SK-N-SH (cell line): ENCODE results near the gene MLKL. TPM values are rescaled to one million over a fixed set of nuclear protein-coding genes. Genes with fewer than 3 reads are reported as not detected.

Source experiments
- CTCF ChIA-PET: fragments of 300-600, 350-600 bp; formaldehyde crosslinking; extraction: SDS; loops from one replicate; lab custom pipeline; 2021; lab: Yijun Ruan, JAX
- POLR2A ChIA-PET: fragments of 350-600 bp; sonication (Branson Sonifier 250); formaldehyde crosslinking; extraction: SDS; loops from one replicate; lab custom pipeline; 2020; ENCODE audit warnings: antibody characterized with exemption, inconsistent platforms; lab: Yijun Ruan, JAX
- DNase-seq: peaks from one replicate; pipeline ENCODE4 v3.0.0; 2012
- H2AFZ ChIP-seq: fragments of 200-600 bp; sonication (generic); 2 replicates; pipeline ENCODE4 v1.8.1; 2016; ENCODE audit warnings: antibody characterized with exemption, mild to moderate bottlenecking, low read depth
- H3F3A ChIP-seq: fragments of 200-600 bp; sonication (generic); replicated peaks from 2 replicates; pipeline ENCODE3; 2016; ENCODE audit warnings: antibody characterized with exemption, mild to moderate bottlenecking; ENCODE audit not compliant: insufficient read depth
- H3K27ac ChIP-seq, 2 experiments: fragments of 200-500 bp in 1 of 2; fragments of 200-600 bp in 1 of 2; sonication (Bioruptor generic) in 1 of 2; sonication (generic), shearing (Covaris generic) in 1 of 2; 2 replicates each; pipeline versions ENCODE4 v1.5.1 to v1.6.1; 2014 to 2016; ENCODE audit warnings: low read depth in 2 of 2, inconsistent platforms in 1 of 2, low read length in 1 of 2, mild to moderate bottlenecking in 1 of 2, mixed read lengths in 1 of 2
- H3K27me3 ChIP-seq: fragments of 200-600 bp; sonication (generic), shearing (Covaris generic); 2 replicates; pipeline ENCODE4 v1.6.1; 2016; ENCODE audit warnings: mixed run types; ENCODE audit not compliant: insufficient read depth
- H3K36me3 ChIP-seq, 2 experiments: fragments of 200-500 bp in 1 of 2; fragments of 200-600 bp in 1 of 2; sonication (Bioruptor generic) in 1 of 2; sonication (generic) in 1 of 2; replicated peaks in 1 of 2; 2 replicates each; pipeline versions ENCODE3 to v1.5.1; 2014 to 2016; ENCODE audit warnings: low read length in 1 of 2, mild to moderate bottlenecking in 1 of 2; ENCODE audit not compliant: insufficient read depth in 2 of 2, control insufficient read depth in 1 of 2
- H3K4me1 ChIP-seq, 2 experiments: fragments of 200-500 bp in 1 of 2; fragments of 200-600 bp in 1 of 2; sonication (Bioruptor generic) in 1 of 2; sonication (generic), shearing (Covaris generic) in 1 of 2; 2 replicates each; pipeline versions ENCODE4 v1.5.1 to v1.6.1; 2014 to 2016; ENCODE audit warnings: low read depth in 1 of 2, low read length in 1 of 2, mixed run types in 1 of 2; ENCODE audit not compliant: insufficient read depth in 2 of 2, control insufficient read depth in 1 of 2
- H3K4me2 ChIP-seq: fragments of 200-600 bp; sonication (generic), shearing (Covaris generic); 2 replicates; pipeline ENCODE4 v1.6.1; 2017; ENCODE audit warnings: mixed run types
- H3K4me3 ChIP-seq, 2 experiments: fragments of 200-500 bp in 1 of 2; fragments of 200-600 bp in 1 of 2; sonication (Bioruptor generic) in 1 of 2; sonication (generic), shearing (Covaris generic) in 1 of 2; 2 replicates each; pipeline versions ENCODE4 v1.5.1 to v1.8.1; 2014 to 2016; ENCODE audit warnings: low read depth in 2 of 2, inconsistent platforms in 1 of 2, low read length in 1 of 2, mild to moderate bottlenecking in 1 of 2, mixed read lengths in 1 of 2, moderate library complexity in 1 of 2
- H3K79me2 ChIP-seq: fragments of 200-600 bp; sonication (generic); 2 replicates; pipeline ENCODE4 v1.8.1; 2017; ENCODE audit warnings: mild to moderate bottlenecking; ENCODE audit not compliant: insufficient read depth
- H3K9ac ChIP-seq: fragments of 200-600 bp; sonication (generic); 2 replicates; pipeline ENCODE4 v1.6.1; 2017; ENCODE audit warnings: mixed run types
- H3K9me2 ChIP-seq: fragments of 200-600 bp; sonication (generic); 2 replicates; pipeline ENCODE4 v1.6.1; 2017; ENCODE audit warnings: mixed run types
- H3K9me3 ChIP-seq: fragments of 200-600 bp; sonication (generic); 2 replicates; pipeline ENCODE4 v1.6.1; 2017; ENCODE audit warnings: mixed run types, mild to moderate bottlenecking, moderate library complexity
- H4K20me1 ChIP-seq: fragments of 200-600 bp; sonication (generic); 2 replicates; pipeline ENCODE4 v1.6.1; 2017; ENCODE audit warnings: mild to moderate bottlenecking, mixed run types; ENCODE audit not compliant: insufficient read depth
- EP300 ChIP-seq, 2 experiments: IDR thresholded peaks; 2 replicates each; pipeline versions ENCODE4 v1.4.0 to v1.6.1; 2012; ENCODE audit warnings: borderline replicate concordance in 1 of 2, low read depth in 1 of 2, low read length in 1 of 2
- EZH2phosphoT487 ChIP-seq: fragments of 200-600 bp; sonication (generic); IDR thresholded peaks from 2 replicates; pipeline ENCODE4 v1.6.1; 2017; ENCODE audit warnings: low read depth, mixed run types, mild to moderate bottlenecking, antibody characterized with exemption, moderate library complexity, borderline replicate concordance
- FOSL2 ChIP-seq: IDR thresholded peaks from 2 replicates; pipeline ENCODE4 v1.4.0; 2012; ENCODE audit warnings: low read depth, mild to moderate bottlenecking, moderate library complexity, borderline replicate concordance
- JUND ChIP-seq: IDR thresholded peaks from 2 replicates; pipeline ENCODE4 v1.4.0; 2012
- MAX ChIP-seq: IDR thresholded peaks from 2 replicates; pipeline ENCODE4 v1.4.0; 2012; ENCODE audit warnings: low read depth
- MEF2A ChIP-seq: IDR thresholded peaks from 2 replicates; pipeline ENCODE4 v1.4.0; 2012; ENCODE audit warnings: low read depth, borderline replicate concordance
- MXI1 ChIP-seq: IDR thresholded peaks from 2 replicates; pipeline ENCODE4 v1.6.1; 2012; ENCODE audit warnings: mild to moderate bottlenecking, low read depth, low read length, improper control_type of control experiment
- NRF1 ChIP-seq: IDR thresholded peaks from 2 replicates; pipeline ENCODE4 v1.6.1; 2012; ENCODE audit warnings: low read depth, mild to moderate bottlenecking, low read length
- POLR2AphosphoS5 ChIP-seq: IDR thresholded peaks from 2 replicates; pipeline ENCODE4 v1.6.1; 2012; ENCODE audit warnings: low read depth, low read length
- RAD21 ChIP-seq: IDR thresholded peaks from 2 replicates; pipeline ENCODE4 v1.6.1; 2012; ENCODE audit warnings: mild to moderate bottlenecking, low read length
- REST ChIP-seq: IDR thresholded peaks from 2 replicates; pipeline ENCODE4 v1.6.1; 2012; ENCODE audit warnings: mild to moderate bottlenecking, low read depth, low read length, moderate library complexity
- SMC3 ChIP-seq: IDR thresholded peaks from 2 replicates; pipeline ENCODE4 v1.6.1; 2012; ENCODE audit warnings: low read depth, low read length, improper control_type of control experiment
- TCF12 ChIP-seq: IDR thresholded peaks from 2 replicates; pipeline ENCODE4 v1.4.0; 2012
- TEAD4 ChIP-seq: IDR thresholded peaks from 2 replicates; pipeline ENCODE4 v1.4.0; 2012; ENCODE audit warnings: mild to moderate bottlenecking, borderline replicate concordance; ENCODE audit not compliant: insufficient read depth
- YY1 ChIP-seq: IDR thresholded peaks from 2 replicates; pipeline ENCODE4 v1.4.0; 2012; ENCODE audit warnings: low read depth, mild to moderate bottlenecking
- WGBS: methylation state at CpG from one replicate; pipeline ENCODE4 v1.1.6; 2017; ENCODE audit warnings: low lambda C conversion rate; 5-methylcytosine and 5-hydroxymethylcytosine counted together
- polyA plus RNA-seq, 3 experiments: library from polyadenylated mRNA; depleted of rRNA; stranded (reverse); fragments of >200 nt; gene quantifications; 2 replicates each; pipeline ENCODE4 v1.2.3, GENCODE V29; 2012
- TF ChIP-seq, protein P1 (sequence below): IDR thresholded peaks from 2 replicates; pipeline ENCODE4 v1.4.0; 2012; ENCODE audit warnings: low read depth, borderline replicate concordance
- TF ChIP-seq, protein P2 (sequence below): fragments of 150-350 bp; IDR thresholded peaks from 2 replicates; pipeline ENCODE4 v1.6.1; 2017; ENCODE audit warnings: antibody characterized with exemption, low read length, low read depth, borderline replicate concordance

The MLKL gene
- polyA plus RNA-seq, 1 of the 3 experiments (the other 2 are of a cell fraction): 3.6 TPM

DNA sequence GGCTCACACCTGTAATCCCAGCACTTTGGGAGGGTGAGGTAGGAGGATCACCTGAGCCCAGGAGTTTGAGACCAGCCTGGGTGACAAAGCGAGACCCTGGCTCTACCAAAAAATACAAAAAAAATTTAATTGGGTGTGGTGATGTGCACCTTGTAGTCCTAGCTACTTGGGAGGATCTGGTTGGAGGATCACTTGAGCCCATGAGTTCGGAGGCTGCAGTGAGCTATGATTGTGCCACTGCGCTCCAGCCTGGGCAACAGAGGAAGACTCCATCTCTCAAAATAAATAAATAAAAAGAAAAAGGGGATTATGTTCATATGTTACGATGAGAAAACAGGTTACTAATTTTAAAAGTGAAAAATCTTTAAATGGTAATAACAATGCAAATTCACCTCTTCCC is 996 bp downstream of the MLKL start (continued):
- no peak for TF ChIP-seq EP300 (IDR thresholded peaks at IDR 0.05; ENCODE audit: borderline replicate concordance in 1 of 2, low read depth in 1 of 2, low read length in 1 of 2)
- TF ChIP-seq REST: no peak
- TF ChIP-seq MXI1: no peak
- TF ChIP-seq MEF2A: no peak
- TF ChIP-seq TEAD4: no peak

DNA sequence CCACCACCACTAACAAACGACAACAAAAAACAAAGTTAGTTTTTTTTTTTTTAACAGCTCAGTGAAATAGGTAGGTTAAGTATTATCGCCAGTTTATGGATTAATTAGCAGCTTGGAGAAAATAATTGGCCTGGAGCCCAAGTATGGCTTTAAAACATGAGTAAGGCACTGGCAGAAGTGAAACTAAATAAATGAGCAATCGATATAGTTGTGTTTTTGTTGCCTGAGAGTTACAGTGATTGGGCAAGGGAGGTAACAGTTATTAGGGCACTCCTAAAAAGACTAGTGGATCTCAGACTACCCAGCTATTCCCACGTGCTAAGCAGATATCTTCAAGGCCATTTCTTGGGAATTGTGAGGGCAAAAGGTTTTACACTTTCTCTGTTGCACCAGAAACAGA is 2.4 kb downstream of the MLKL start:
- no peak for DNase-seq

DNA sequence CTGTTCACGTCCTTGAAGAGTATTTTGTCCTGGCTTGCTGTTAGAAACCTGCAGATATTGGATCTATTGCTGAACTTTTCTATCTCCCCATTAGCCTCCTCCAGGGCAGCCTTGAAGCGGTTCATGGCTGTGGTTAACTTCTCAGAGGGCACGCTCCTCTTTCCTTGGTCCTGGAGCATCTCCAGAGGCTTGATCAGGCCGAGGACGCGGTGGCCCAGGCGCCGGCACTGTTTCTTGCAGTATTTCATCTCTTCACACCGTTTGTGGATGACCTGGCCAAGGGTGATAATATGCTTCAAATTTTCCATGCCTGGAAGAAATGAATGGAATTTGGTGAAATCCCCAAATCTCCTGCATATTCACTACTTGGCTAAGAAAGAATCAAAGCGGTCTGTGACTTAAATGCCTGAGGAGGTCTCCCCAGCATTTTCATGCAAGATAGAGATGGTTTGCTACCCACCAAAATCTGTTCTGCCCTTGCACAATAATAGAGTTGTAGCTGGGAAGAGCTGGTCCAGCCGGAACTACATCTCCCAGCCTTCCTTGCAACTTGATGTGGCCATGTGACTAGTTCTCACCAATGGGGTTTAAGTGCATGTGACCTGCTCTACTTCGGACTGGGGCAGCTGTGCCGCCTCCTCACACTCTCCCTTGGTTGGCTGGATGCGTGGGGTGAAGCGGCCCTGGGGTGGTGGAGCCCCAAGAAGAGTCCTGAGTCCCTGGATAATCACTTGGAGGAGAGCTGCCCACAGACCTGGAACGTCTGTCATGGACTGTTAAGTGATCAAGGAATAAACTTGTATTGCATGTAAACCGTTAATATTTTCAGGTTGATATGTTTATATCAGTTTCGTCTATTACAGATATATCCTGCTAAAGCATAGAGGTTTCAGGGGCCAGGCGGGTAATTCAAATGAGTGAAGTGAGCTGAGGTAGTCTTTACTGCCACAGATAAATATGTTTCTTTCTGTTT is 4.9 kb downstream of the MLKL start:
- H3K27ac ChIP-seq: peak overlapping the region in 1 of 2 experiments; percentile 39; a peak in 1 of 4 replicates
- CTCF ChIA-PET: interaction anchor here (0.9 to 1.6 kb wide), 4 partner anchors 13 to 167 kb away, joined by 3 to 11 read pairs (median 3); no protein-coding TSS in a partner anchor
- no peaks in the 10 kb centered on the region for H3K27me3 ChIP-seq
- H3K4me1 ChIP-seq: no peaks in the 10 kb centered on the region; a peak in 1 of 4 replicates
- H2AFZ ChIP-seq: peak overlapping the region; percentile 95
- peak overlapping the region; percentile 45; the same call in 1 of the 2 replicates for H3K9ac ChIP-seq
- peak overlapping the region; percentile 74 for H3K4me2 ChIP-seq
- DNase-seq: peak; percentile 94
- POLR2A ChIA-PET: interaction anchor here (0.7 to 1.2 kb wide), 2 partner anchors 16 to 29 kb away, joined by 3 to 5 read pairs; partner anchors contain the start of gene RFWD3
- H3K9me3 ChIP-seq: no peaks in the 10 kb centered on the region
- peak overlapping the region; percentile 50 to 55 for H3K4me3 ChIP-seq
- H4K20me1 ChIP-seq: no peaks in the 10 kb centered on the region
- H3F3A ChIP-seq: no peaks in the 10 kb centered on the region
- H3K9me2 ChIP-seq: no peaks in the 10 kb centered on the region
- H3K79me2 ChIP-seq: peaks cover 5% of the 10 kb centered on the region; the same call in 1 of the 2 replicates
- no peaks in the 10 kb centered on the region for H3K36me3 ChIP-seq
- 38% methylated on average over 15 of the region's 19 CpGs for WGBS
- TF ChIP-seq, protein P1, sequence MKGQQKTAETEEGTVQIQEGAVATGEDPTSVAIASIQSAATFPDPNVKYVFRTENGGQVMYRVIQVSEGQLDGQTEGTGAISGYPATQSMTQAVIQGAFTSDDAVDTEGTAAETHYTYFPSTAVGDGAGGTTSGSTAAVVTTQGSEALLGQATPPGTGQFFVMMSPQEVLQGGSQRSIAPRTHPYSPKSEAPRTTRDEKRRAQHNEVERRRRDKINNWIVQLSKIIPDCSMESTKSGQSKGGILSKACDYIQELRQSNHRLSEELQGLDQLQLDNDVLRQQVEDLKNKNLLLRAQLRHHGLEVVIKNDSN: peak; percentile 99
- TF ChIP-seq NRF1 (peak; percentile 31; the same call in 1 of the 2 replicates), EP300 (IDR thresholded peaks at IDR 0.05; ENCODE audit: borderline replicate concordance in 1 of 2, low read depth in 1 of 2, low read length in 1 of 2) (no peak), MAX (peak; percentile 61; the same call in 1 of the 2 replicates), SMC3 (no peak), RAD21 (no peak), TCF12 (no peak), JUND (no peak), FOSL2 (no peak), MEF2A (no peak), POLR2AphosphoS5 (peak; percentile 80), YY1 (no peak)
- TF ChIP-seq, protein P2, sequence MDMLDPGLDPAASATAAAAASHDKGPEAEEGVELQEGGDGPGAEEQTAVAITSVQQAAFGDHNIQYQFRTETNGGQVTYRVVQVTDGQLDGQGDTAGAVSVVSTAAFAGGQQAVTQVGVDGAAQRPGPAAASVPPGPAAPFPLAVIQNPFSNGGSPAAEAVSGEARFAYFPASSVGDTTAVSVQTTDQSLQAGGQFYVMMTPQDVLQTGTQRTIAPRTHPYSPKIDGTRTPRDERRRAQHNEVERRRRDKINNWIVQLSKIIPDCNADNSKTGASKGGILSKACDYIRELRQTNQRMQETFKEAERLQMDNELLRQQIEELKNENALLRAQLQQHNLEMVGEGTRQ: peak; percentile 96

More for the DNA sequence above, 2.4 kb downstream of the MLKL start:
- no peak overlapping the region for H3K9ac ChIP-seq
- no peaks in the 10 kb centered on the region for H4K20me1 ChIP-seq
- ChIA-PET POLR2A (no interaction called here), CTCF (interaction anchor here (2.1 to 5.2 kb wide), 2 partner anchors 10 to 165 kb away, joined by 7 to 38 read pairs; no protein-coding TSS in a partner anchor)
- 0 out of 2 replicates have a peak overlapping the region, but pooled peaks have one; percentile 56 for H2AFZ ChIP-seq
- H3K27me3 ChIP-seq: no peaks in the 10 kb centered on the region
- H3F3A ChIP-seq: peaks cover 4% of the 10 kb centered on the region
- no peaks in the 10 kb centered on the region for H3K36me3 ChIP-seq
- no peaks in the 10 kb centered on the region for H3K9me3 ChIP-seq
- TF ChIP-seq RAD21: no peak
- no peak for TF ChIP-seq EZH2phosphoT487
- TF ChIP-seq MXI1: no peak
- H3K4me3 ChIP-seq: no peak overlapping the region
- no peaks in the 10 kb centered on the region for H3K9me2 ChIP-seq
- no peaks in the 10 kb centered on the region; a peak in 1 of 4 replicates for H3K4me1 ChIP-seq
- WGBS: 64% methylated on average over 4 of the region's 4 CpGs
- peaks cover 5% of the 10 kb centered on the region; the same call in 1 of the 2 replicates for H3K79me2 ChIP-seq
- H3K4me2 ChIP-seq: peak overlapping the region; percentile 17; the same call in 1 of the 2 replicates
- H3K27ac ChIP-seq: no peak overlapping the region
